ENCODE measurements around the gene NR0B1. TPM values are rescaled to one million over a fixed set of nuclear protein-coding genes. Genes with fewer than 3 reads are reported as not detected.

The NR0B1 gene
- total RNA-seq, 1 experiment from 2014 or later: not detected

DNA sequence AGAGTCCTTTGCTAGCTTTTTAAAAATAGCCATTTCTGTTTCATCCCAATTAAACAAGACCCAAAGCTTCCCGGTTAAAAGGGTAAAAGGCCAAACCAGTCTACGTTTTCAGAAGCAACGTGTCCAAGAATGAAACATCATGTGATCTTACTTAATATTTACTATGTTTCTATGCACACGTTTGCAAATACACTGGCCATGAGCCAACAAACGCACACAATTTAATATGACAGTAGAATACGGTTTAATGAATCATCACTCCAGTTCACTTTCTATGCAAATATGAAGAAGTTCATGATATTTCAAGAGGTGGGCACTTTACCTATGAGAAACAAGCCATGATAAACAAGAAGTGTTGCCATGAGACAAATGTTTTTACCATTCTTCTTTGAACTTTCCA, 4.3 kb downstream of the NR0B1 start:
- no peak for DNase-seq (ENCODE audit: low read depth, low spot score)
- Histone ChIP-seq H3K9me3 (ENCODE audit: control insufficient read depth in 1 of 2, insufficient read depth in 1 of 2, low read depth in 1 of 2, low read length in 2 of 2) (no peaks in the 10 kb centered on the region), H3K4me1 (ENCODE audit: control insufficient read depth in 1 of 2, insufficient read depth in 2 of 2, low read length in 2 of 2) (no peaks in the 10 kb centered on the region), H3K36me3 (ENCODE audit: control insufficient read depth in 1 of 2, insufficient read depth in 2 of 2, low read length in 2 of 2) (no peaks in the 10 kb centered on the region), H3K27ac (ENCODE audit: low read depth, low read length) (no peak overlapping the region), H3K9me2 (ENCODE audit: insufficient read depth) (no peaks in the 10 kb centered on the region), H3K79me2 (ENCODE audit: insufficient read depth, low read length) (no peaks in the 10 kb centered on the region), H3K4me2 (ENCODE audit: low read length) (no peak overlapping the region), H3K9ac (ENCODE audit: low read length) (no peak overlapping the region), H3K27me3 (ENCODE audit: insufficient read depth, low read length) (no peaks in the 10 kb centered on the region), H3K4me3 (replicated peaks in 1 of 2; ENCODE audit: low read depth in 1 of 2, low read length in 2 of 2) (no peak overlapping the region), H4K20me1 (ENCODE audit: insufficient read depth) (no peaks in the 10 kb centered on the region), H2AFZ (ENCODE audit: low read depth, low read length, poor library complexity, severe bottlenecking) (no peak overlapping the region)
- ChIA-PET POLR2A (no interaction called here), RAD21 (ENCODE audit: low non-redundant PET in 1 of 2, low total read pairs in 2 of 2, uncharacterized antibody in 2 of 2, unreplicated experiment in 2 of 2) (no interaction called here), CTCF (no interaction called here)
- TF ChIP-seq FOSL1 (IDR thresholded peaks at IDR 0.05; ENCODE audit: low read depth): no peak
- TF ChIP-seq ZNF274 (IDR thresholded peaks at IDR 0.05; ENCODE audit: low read depth, low read length): no peak
- TF ChIP-seq, protein P1, sequence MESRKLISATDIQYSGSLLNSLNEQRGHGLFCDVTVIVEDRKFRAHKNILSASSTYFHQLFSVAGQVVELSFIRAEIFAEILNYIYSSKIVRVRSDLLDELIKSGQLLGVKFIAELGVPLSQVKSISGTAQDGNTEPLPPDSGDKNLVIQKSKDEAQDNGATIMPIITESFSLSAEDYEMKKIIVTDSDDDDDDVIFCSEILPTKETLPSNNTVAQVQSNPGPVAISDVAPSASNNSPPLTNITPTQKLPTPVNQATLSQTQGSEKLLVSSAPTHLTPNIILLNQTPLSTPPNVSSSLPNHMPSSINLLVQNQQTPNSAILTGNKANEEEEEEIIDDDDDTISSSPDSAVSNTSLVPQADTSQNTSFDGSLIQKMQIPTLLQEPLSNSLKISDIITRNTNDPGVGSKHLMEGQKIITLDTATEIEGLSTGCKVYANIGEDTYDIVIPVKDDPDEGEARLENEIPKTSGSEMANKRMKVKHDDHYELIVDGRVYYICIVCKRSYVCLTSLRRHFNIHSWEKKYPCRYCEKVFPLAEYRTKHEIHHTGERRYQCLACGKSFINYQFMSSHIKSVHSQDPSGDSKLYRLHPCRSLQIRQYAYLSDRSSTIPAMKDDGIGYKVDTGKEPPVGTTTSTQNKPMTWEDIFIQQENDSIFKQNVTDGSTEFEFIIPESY (IDR thresholded peaks at IDR 0.05; ENCODE audit: extremely low read depth, insufficient replicate concordance, low read length): no peak
- no peak for TF ChIP-seq CEBPB (IDR thresholded peaks at IDR 0.05; ENCODE audit: low read depth)
- TF ChIP-seq, protein P2, sequence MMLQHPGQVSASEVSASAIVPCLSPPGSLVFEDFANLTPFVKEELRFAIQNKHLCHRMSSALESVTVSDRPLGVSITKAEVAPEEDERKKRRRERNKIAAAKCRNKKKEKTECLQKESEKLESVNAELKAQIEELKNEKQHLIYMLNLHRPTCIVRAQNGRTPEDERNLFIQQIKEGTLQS (IDR thresholded peaks at IDR 0.05): no peak
- TF ChIP-seq ELF1 (IDR thresholded peaks at IDR 0.05; ENCODE audit: borderline replicate concordance, low read depth): no peak
- no peak for TF ChIP-seq POLR2A (IDR thresholded peaks at IDR 0.05; ENCODE audit: borderline replicate concordance, extremely low read depth, insufficient read depth, insufficient read length)
- TF ChIP-seq EZH2phosphoT487 (IDR thresholded peaks at IDR 0.05; ENCODE audit: borderline replicate concordance): no peak
- TF ChIP-seq YY1 (IDR thresholded peaks at IDR 0.05; ENCODE audit: extremely low read depth, insufficient replicate concordance, low read depth, low read length): no peak
- TF ChIP-seq TCF7L2 (IDR thresholded peaks at IDR 0.05; ENCODE audit: borderline replicate concordance, extremely low read depth, insufficient read depth, insufficient read length): no peak
- no peak for TF ChIP-seq SP1 (IDR thresholded peaks at IDR 0.05; ENCODE audit: low read depth)
- TF ChIP-seq EZH2 (IDR thresholded peaks at IDR 0.05): no peak
- no peak for ATAC-seq
- no TSS peak for BruUV-seq (replicated peaks)
- intact Hi-C loops (cut with micrococcal nuclease): no loop called here
